ENCODE results near the gene HUS1. TPM values are rescaled to one million over a fixed set of nuclear protein-coding genes. Genes with fewer than 3 reads are reported as not detected.

HUS1 gene
- total and polyA plus RNA-seq, 11 donors = 10.9 to 43.3 (median 26.3) TPM

DNA sequence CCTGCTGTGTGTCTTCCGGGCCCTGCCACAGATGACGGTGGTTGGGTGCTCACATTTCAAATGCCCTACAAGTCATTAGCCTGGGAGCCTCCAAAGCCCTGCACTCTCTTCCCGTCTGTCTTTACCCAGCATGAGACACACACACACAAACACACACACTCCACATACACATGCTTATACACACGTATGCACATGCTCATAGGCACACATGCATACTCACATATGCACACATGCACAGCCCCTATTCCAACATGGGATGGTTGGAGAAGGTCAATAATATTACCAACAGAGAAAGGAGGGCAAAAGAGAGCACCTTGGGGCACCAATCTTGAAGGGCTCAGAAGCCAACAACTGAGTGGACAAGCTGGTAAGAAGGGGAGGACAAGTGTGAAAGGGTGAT, 30.5 kb upstream of the HUS1 start:
- 86 to 98% (median 93%) methylated on average over 3 to 4 of the region's 4 CpGs for WGBS, 4 donors
- DNase-seq (no peak), ATAC-seq (no peak)

DNA sequence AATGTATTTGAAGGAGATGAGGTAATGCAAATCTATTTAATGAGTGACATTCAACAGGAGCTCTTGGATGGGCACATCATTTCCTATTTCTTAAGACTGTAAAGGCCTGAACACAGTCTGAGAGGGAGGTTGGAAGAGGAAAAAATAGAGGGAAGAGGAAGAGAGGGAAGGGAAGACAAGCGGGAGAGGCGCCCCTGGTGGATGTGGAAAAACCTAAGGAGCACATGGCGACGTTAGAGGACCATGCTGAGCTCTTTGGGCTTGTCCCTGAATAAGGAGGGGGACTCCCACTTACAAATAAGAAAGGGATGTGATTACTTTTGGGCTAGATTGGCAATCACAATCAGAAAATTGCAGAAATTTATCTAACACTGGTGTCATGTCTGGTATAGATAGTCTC, 29.8 kb upstream of the HUS1 start:
- WGBS, 4 donors = 83 to 91% (median 88%) methylated on average over 4 of the region's 4 CpGs
- ATAC-seq (no peak), DNase-seq (no peak)
- Histone ChIP-seq H3K4me1 (no peaks in the 10 kb centered on the region), H3K36me3 (no peaks in the 10 kb centered on the region), H3K27ac (no peak overlapping the region), H3K4me3 (no peak overlapping the region), H3K27me3 (peaks cover 0 to 4% (median 0%) of the 10 kb centered on the region in 9 donors), H3K9me3 (peaks cover 0 to 3% (median 0%) of the 10 kb centered on the region in 12 donors)
- intact Hi-C loops (cut with DNase I) = no loop called here
- TF ChIP-seq POLR2A (IDR thresholded peaks at IDR 0.05) = no peak
- TF ChIP-seq, protein P1, sequence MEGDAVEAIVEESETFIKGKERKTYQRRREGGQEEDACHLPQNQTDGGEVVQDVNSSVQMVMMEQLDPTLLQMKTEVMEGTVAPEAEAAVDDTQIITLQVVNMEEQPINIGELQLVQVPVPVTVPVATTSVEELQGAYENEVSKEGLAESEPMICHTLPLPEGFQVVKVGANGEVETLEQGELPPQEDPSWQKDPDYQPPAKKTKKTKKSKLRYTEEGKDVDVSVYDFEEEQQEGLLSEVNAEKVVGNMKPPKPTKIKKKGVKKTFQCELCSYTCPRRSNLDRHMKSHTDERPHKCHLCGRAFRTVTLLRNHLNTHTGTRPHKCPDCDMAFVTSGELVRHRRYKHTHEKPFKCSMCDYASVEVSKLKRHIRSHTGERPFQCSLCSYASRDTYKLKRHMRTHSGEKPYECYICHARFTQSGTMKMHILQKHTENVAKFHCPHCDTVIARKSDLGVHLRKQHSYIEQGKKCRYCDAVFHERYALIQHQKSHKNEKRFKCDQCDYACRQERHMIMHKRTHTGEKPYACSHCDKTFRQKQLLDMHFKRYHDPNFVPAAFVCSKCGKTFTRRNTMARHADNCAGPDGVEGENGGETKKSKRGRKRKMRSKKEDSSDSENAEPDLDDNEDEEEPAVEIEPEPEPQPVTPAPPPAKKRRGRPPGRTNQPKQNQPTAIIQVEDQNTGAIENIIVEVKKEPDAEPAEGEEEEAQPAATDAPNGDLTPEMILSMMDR (IDR thresholded peaks at IDR 0.05) = no peak

More for the DNA sequence above, 30.5 kb upstream of the HUS1 start:
- Histone ChIP-seq H3K27ac (no peak overlapping the region), H3K4me1 (no peaks in the 10 kb centered on the region), H3K27me3 (peaks cover 0 to 4% (median 0%) of the 10 kb centered on the region in 9 donors), H3K9me3 (peaks cover 0 to 3% (median 0%) of the 10 kb centered on the region in 12 donors), H3K4me3 (no peak overlapping the region), H3K36me3 (no peaks in the 10 kb centered on the region)
- intact Hi-C loops (cut with DNase I) = loop anchor here in 1 of 10 donors (10.0 kb wide), 1 partner anchor 55 kb away; no protein-coding TSS in a partner anchor
- TF ChIP-seq, protein P1 (IDR thresholded peaks at IDR 0.05) = no peak
- TF ChIP-seq POLR2A (IDR thresholded peaks at IDR 0.05) = no peak

DNA sequence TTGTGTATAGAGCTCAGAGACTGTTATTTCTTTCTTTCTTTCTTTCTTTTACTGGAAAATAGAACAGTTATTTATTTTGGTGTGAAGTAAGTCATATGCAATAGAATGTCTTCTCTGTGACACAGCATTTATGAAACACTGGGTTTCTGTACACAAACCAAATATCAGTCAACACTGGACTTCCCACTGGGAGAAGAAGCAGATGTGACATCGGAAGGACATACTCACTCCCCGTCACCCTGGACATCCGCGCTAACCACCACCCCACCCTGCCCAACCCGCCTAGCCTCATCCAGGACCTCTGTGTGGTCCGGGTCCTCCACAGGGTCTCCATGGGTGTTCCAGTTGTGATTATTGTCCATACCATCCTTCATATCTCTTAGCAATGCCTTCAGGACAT, 27.5 kb upstream of the HUS1 start:
- peaks cover 0 to 4% (median 0%) of the 10 kb centered on the region in 9 donors for H3K27me3 ChIP-seq
- H3K27ac ChIP-seq = no peak overlapping the region
- no peak for TF ChIP-seq POLR2A (IDR thresholded peaks at IDR 0.05)
- TF ChIP-seq, protein P1 (IDR thresholded peaks at IDR 0.05) = no peak
- peaks cover 0 to 6% (median 0%) of the 10 kb centered on the region in 12 donors for H3K9me3 ChIP-seq
- H3K4me1 ChIP-seq = no peaks in the 10 kb centered on the region
- WGBS, 4 donors = 66 to 88% (median 80%) methylated on average over 6 of the region's 6 CpGs
- H3K4me3 ChIP-seq = no peak overlapping the region
- intact Hi-C loops (cut with DNase I) = no loop called here
- no peak for ATAC-seq
- no peak for DNase-seq
- no peaks in the 10 kb centered on the region for H3K36me3 ChIP-seq

DNA sequence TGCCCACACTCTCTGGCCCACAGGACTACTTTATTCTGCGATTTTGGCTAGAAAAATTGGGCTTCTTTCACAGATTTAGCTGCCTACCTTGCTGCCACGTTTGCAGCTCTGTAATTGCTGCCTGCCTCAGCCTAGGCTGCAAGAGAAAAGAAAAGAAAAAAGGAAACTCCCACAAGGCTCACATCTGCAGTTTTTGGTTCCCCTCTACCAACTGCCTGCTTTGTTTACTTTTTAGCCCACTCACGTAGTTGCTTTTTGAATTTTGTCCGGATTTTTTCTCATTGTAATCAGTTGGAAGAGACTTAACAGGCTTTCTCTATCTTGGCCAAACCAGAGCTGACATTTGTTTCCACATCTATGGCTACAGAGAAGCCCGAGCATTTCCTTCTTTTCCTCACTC, 25.2 kb upstream of the HUS1 start:
- H3K4me3 ChIP-seq = no peak overlapping the region
- H3K27me3 ChIP-seq = peaks cover 0 to 4% (median 0%) of the 10 kb centered on the region in 9 donors
- ATAC-seq = no peak
- peaks cover 0 to 6% (median 0%) of the 10 kb centered on the region in 12 donors for H3K9me3 ChIP-seq
- DNase-seq = no peak
- no peaks in the 10 kb centered on the region for H3K4me1 ChIP-seq
- TF ChIP-seq, protein P1 (IDR thresholded peaks at IDR 0.05) = no peak
- TF ChIP-seq POLR2A (IDR thresholded peaks at IDR 0.05) = no peak
- WGBS, 4 donors = 36 to 53% (median 50%) methylated on average over 5 of the region's 5 CpGs
- no peaks in the 10 kb centered on the region for H3K36me3 ChIP-seq
- intact Hi-C loops (cut with DNase I) = no loop called here
- H3K27ac ChIP-seq = no peak overlapping the region

All from heart left ventricle (tissue), 16 donors.